GM18861 (cell line): ENCODE data around the gene ST6GALNAC5.
A peak's percentile ranks its signal among the peaks of the same experiment; 100 is the strongest.
"Not testable (repeated sequence)": the region's sequence is repeated elsewhere in the genome, so short reads cannot be mapped to it uniquely, and the experiment has no call there.

Source experiments
- ATAC-seq: cut with Tn5 transposase; IDR thresholded peaks from one replicate; pipeline ENCODE4 v1.9.1; 2021; ENCODE audit not compliant: unreplicated experiment

The ST6GALNAC5 gene

GRCh38 chr1:76933847-76934815, 66.9 kb downstream of the ST6GALNAC5 start:
- ATAC-seq, result no peak

- ATAC-seq, result no peak
Observed at GRCh38 chr1:76938304-76938703, 71.0 kb downstream of the ST6GALNAC5 start.

GRCh38 chr1:76939050-76939816, 72.0 kb downstream of the ST6GALNAC5 start:
- peak; percentile 60 for ATAC-seq

- no peak for ATAC-seq
Observed at GRCh38 chr1:76939817-76940216, 72.5 kb downstream of the ST6GALNAC5 start.

- ATAC-seq, result no peak
Observed at GRCh38 chr1:76940571-76941335, 73.5 kb downstream of the ST6GALNAC5 start.

- ATAC-seq, result no peak
Observed at GRCh38 chr1:76942549-76942948, 75.3 kb downstream of the ST6GALNAC5 start.

- ATAC-seq, result no peak
Observed at GRCh38 chr1:76944942-76945341, 77.7 kb downstream of the ST6GALNAC5 start.

GRCh38 chr1:76948846-76949245, 81.6 kb downstream of the ST6GALNAC5 start:
- ATAC-seq, result no peak

- no peak for ATAC-seq
Observed at GRCh38 chr1:76949503-76949902, 82.2 kb downstream of the ST6GALNAC5 start.

- no peak for ATAC-seq
Observed at GRCh38 chr1:76950306-76950705, 83.0 kb downstream of the ST6GALNAC5 start.

- ATAC-seq, result no peak
Observed at GRCh38 chr1:76951153-76951552, 83.9 kb downstream of the ST6GALNAC5 start.

GRCh38 chr1:76955652-76956051, 88.4 kb downstream of the ST6GALNAC5 start:
- ATAC-seq, result no peak

- ATAC-seq, result no peak
Observed at GRCh38 chr1:76957961-76958360, 90.7 kb downstream of the ST6GALNAC5 start.

- no peak for ATAC-seq
Observed at GRCh38 chr1:76958828-76959227, 91.5 kb downstream of the ST6GALNAC5 start.

- no peak for ATAC-seq
Observed at GRCh38 chr1:76959556-76959955, 92.3 kb downstream of the ST6GALNAC5 start.

- no peak for ATAC-seq
Observed at GRCh38 chr1:76961181-76961819, 94.0 kb downstream of the ST6GALNAC5 start.

GRCh38 chr1:76961820-76962207, 94.5 kb downstream of the ST6GALNAC5 start:
- ATAC-seq, result no peak

GRCh38 chr1:76981267-76981666, 114.0 kb downstream of the ST6GALNAC5 start:
- not testable (repeated sequence) for ATAC-seq

GRCh38 chr1:76989976-76990375, 122.7 kb downstream of the ST6GALNAC5 start:
- ATAC-seq, result no peak

- no peak for ATAC-seq
Observed at GRCh38 chr1:76993036-76993435, 125.8 kb downstream of the ST6GALNAC5 start.
